Measurements from ENCODE around the gene TNFRSF4. TPM values are rescaled to one million over a fixed set of nuclear protein-coding genes. Genes with fewer than 3 reads are reported as not detected.
"Not testable (repeated sequence)": the region's sequence is repeated elsewhere in the genome, so short reads cannot be mapped to it uniquely, and the experiment has no call there.

Gene TNFRSF4
- polyA plus RNA-seq, 12 donors: 1.1 to 2.5 (median 1.7) TPM; not detected in 2

DNA sequence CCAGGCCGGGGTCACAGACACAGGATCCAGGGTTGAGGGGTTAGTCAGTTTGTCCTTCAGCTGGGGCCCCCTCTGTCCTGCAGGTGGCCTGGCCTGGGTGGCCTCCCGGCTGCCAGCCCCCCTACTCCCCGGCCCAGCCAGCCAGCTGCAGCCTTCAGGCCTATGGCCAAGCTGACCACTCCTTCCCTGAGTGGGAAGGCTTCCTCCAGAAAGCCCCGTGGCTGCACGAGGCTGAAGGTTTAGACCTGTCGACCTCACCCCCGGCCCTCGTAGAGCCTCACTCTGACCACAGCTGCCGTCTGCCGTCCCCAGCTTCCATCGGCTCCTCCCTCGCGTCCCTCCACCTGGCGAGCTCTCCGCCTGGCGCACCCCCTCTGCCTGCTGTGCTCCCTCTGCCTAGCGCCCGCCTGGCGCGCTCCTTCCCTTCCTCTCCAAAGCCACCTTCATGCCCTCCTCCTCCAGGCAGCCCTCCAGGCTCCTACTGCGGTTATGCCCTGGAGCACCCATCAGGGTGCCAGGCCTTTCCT, 30.7 kb downstream of the TNFRSF4 start:
- DNase-seq: no peak

DNA sequence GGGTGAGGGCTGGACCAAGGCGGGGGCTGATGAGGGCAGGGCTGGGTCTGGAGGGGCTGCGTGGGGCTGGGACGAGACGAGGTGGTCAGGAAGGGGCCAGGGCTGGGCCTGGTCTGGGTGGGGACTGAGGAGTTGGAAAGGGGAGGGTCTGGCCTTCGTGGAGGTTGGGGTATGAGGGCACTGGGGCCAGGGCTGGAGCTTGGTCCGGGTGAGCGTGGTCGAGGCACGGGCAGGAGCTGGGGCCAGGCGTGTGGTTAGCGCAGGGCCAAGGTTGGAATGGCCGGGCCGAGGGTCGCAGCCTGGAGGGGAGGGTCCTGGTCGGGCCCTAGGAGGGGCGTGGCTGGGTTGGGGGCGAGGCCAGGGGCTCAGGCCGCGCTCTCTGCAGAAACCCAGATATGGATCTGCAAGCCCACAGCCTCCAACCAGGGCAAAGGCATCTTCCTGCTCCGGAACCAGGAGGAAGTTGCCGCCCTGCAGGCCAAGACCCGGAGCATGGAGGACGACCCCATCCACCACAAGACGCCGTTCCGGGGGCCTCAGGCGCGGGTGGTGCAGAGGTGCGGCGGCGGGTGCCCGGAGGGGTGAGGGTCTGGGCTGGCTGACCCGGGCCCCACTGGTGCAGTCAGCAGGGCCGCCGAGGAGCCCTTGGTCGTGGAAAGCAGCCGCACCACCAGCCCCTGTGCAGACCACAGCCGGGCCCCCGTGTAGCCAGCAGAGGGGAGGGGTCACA, 31.3 kb downstream of the TNFRSF4 start:
- DNase-seq: no peak

DNA sequence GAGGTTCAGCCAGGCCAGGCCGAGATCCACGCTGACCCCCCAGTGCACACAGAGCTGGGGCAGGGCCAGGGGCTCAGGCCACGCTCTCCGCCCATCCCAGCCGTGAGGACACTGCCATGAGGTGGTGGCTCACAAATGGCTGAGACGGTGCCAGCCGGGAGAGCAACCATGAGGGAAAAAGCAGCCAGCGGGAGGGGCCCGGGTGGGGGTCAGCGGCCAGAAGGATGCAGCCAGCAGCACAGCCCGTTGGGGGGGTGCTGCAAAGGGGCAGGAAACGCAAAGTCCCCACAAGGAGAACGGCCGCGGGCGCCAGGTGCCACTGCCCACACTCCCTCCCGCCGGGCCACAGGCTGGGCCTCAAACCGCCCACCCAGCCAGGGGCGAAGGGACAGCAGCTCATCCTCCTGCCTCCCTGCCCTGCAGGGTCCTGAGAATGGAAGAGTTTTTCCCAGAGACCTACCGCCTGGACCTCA, 32.0 kb downstream of the TNFRSF4 start:
- DNase-seq: no peak

- no peak for DNase-seq
Observed at GRCh38 chr1:1181129-1181937, 32.6 kb downstream of the TNFRSF4 start.

- DNase-seq: no peak
Observed at GRCh38 chr1:1179983-1180861, 33.7 kb downstream of the TNFRSF4 start.

DNA sequence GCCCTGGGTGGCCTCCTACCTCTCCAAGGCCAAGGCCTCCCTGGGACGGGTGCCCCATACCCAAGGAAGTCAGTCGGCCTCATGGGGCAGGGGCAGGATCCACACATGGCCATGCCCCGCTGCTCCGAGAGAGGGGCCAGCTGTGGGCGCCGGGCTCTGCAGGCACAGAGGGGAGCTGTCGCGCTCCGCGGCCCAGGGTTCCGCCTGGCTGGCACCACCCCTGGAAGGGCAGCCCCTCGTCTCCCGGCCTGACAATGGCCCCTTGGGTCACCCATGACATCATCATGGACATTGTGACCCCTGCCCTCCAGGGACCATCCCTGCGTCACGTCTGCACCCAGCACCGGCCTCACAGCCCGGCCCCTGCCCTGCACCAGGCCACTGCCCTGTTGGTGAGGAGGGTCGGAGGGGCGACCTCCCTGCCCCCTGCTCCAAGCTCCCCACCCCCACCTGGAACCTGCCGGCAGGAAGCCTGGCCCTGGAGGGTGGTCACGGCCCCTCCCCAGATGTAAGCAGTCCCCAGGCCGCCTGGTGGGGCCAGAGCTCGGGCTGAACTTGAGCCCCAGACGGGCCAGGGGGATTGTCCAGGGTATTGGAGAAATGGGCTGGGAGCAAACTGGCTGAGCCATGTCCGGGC, 34.5 kb downstream of the TNFRSF4 start:
- DNase-seq: no peak

DNA sequence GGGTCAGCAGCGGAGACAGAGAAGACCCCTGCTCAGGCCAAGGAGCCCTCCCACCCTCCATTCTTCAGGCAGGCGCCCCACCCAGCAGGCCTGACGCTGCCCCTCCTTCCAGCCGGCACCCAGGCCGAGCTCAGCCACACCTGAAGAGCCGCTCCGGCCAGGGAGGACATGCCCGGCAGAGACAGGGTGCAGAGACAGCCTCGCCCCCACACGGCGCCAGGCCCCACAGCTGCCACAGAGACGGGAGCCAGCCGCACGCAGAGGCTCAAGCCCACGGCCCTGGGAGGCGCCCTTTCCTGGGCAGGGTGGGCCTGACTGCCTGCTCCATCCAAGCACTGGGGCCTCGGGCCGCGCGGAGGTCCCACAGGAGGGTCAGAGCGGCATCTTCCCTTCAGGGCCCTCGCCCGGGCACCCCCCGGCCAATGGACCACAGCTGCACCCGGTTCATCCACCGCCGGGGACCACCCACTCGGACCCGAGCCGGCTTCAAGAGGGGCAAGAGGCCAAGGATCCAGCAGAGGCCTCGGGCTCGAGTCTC, 35.1 kb downstream of the TNFRSF4 start:
- no peak for DNase-seq

DNA sequence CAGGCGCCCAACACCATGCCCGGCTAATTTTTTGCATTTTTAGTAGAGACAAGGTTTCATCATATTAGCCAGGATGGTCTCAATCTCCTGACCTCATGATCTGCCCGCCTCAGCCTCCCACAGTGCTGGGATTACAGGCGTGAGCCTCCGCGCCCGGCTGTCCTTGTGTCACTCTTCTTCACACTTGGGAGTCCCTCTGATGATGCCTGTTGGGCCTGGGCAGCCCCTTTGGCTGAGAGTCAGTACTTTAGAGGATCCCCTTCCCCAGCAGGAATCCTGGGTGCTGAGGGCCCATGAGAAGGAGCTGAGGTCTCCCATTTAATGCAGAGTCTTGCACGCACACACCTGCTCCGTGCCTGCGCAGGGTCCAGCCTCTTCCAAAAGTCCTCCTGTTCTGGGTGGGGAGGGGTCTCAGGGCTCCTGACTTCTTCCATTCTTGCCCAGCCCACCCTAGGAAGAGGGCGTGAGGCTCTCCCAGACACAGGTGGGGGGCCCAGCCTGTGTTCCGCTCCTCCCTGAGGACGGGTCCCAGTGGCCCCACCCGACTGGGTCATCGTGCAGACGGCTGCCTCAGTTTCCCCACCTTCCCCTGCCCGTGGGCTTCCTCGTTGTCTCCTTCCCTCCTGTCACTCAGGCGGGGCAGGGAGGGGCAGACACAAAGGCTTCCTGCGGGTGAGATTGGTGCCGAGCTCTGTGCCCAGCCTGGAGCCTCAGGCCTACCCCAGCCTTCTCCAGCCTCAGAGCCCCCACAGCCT, 36.3 kb downstream of the TNFRSF4 start:
- no peak for DNase-seq

DNA sequence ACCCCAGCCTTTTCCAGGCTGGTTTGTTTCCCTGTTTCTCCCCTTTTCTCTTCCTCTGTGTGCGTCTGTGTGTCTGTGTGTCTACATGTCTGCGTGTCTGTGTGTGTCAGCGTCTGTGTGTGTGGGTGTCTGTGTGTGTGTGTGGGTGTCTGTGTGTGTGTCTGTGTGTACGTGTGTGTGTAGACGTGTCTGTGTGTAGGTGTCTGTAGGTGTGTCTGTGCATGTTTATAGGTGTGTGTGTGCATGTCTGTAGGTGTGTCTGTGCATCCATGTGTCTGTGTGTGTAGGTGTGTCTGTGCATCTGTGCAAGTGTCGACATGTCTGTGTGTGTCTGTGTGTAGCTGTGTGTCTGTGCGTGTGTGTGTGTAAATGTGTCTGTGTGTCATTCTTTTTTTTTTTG, 37.0 kb downstream of the TNFRSF4 start:
- no peak for DNase-seq

DNA sequence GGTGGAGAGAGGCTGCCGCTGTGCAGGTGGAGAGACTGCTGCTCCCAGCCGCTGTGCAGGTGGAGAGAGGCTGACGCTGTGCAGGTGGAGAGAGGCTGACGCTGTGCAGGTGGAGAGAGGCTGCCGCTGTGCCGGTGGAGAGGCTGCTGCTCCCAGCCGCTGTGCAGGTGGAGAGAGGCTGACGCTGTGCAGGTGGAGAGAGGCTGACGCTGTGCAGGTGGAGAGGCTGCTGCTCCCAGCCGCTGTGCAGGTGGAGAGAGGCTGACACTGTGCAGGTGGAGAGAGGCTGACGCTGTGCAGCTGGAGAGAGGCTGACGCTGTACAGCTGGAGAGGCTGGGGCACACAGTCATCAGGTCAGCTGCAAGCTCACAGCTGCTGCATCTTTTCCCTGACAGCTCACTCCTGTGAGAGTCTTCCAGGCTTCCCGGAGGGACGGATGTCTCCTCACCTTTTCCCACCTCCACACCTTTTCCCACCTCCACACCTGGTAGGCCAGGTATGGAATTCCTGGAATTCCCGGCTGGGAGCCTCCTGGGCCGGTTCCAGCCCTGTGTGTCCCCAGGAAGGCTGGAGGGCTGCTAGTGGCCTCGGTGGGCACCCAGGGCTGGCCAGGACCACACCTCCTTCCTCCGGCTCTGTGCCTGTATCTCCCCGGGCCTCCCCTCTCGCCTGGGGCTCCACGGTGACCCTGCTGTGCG, 37.7 kb downstream of the TNFRSF4 start:
- DNase-seq: not testable (repeated sequence)

GRCh38 chr1:1175221-1176062, 38.5 kb downstream of the TNFRSF4 start:
- no peak for DNase-seq

- no peak for DNase-seq
Observed at GRCh38 chr1:1173793-1174415, 40.0 kb downstream of the TNFRSF4 start, which contains the start of gene TTLL10. Gene TTLL10, plus strand, starts transcription at chr1:1173880. Its CDS starts 5,336 bp downstream, at chr1:1179216.

GRCh38 chr1:1173061-1173792, 40.7 kb downstream of the TNFRSF4 start:
- DNase-seq: no peak

DNA sequence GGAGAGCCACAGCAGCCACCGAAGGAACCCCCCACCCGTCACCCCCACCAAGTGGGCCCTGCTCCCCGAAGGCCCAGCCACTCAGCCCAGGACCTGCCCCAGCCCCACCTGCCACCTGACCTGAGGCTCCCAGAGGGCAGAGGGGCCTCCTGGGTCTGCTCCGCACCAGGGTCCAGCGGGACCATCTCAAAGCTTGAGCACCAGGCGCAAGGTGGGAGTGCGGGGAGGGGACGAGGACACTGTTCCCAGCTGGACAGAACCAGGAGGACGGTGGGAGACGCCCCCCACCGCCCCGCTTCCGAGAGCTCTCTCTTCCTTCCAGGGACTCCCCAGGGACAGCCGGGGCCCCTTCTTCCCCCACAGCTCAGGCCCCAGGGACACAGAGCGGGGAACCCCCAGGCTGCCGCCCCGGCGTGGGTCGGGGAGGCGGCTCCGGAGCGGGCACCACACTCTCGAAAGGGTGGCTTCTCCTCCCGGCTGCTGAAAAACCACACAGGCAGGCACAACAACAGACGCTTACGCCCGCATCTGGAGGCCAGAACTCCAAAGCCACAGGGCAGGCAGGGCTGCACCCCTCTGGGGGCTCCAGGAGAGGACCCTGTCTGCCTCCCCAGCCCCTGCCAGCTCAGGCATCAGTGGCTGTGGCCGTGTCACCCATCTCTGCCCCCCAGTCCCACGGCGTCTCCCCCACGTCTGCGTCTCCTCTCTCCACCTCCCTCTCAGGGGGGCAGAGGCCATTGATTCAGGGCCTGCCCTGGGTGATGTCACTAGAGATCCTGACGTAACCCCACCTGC, 42.2 kb downstream of the TNFRSF4 start:
- no peak for DNase-seq

DNA sequence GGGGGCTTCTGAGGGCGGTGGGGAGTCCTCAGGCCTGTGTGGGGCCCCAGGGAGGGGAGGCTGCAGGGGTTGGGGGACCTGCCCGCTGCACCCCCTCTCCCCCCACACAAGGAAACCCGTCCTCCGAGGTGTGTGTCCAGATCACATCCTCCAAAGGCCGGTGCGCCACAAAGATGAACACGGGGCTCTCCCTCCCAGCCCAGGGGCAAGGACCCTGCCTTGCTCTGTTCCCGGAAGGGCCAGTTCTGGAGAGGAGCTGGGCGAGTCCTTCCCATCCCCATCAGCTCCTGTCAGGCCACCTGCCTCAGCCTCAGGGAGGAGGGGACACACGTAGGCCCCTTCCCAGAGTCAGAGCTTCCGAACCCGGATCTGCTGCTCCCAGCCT, 42.8 kb downstream of the TNFRSF4 start:
- no peak for DNase-seq

All from muscle of arm (tissue), 12 donors.